Body of pancreas (tissue), 4 donors: ENCODE data around the gene C5orf47.

ENCODE experiments used
- POLR2A ChIP-seq, 3 donors: fragments of 450-650 bp; IDR thresholded peaks; one replicate each; pipeline ENCODE4 v1.6.1; 2016; ENCODE audit warnings: antibody characterized with exemption in 3 of 3, mild to moderate bottlenecking in 2 of 3
- TF ChIP-seq, protein P1 (sequence below), 7 experiments: fragments of 450-650 bp in 4 of 7; fragments of 200-600 bp in 3 of 7; sonication (generic) in 3 of 7; IDR thresholded peaks; one replicate each; pipeline ENCODE4 v1.5.1; 2016 to 2019; ENCODE audit warnings: antibody characterized with exemption in 7 of 7

DNA sequence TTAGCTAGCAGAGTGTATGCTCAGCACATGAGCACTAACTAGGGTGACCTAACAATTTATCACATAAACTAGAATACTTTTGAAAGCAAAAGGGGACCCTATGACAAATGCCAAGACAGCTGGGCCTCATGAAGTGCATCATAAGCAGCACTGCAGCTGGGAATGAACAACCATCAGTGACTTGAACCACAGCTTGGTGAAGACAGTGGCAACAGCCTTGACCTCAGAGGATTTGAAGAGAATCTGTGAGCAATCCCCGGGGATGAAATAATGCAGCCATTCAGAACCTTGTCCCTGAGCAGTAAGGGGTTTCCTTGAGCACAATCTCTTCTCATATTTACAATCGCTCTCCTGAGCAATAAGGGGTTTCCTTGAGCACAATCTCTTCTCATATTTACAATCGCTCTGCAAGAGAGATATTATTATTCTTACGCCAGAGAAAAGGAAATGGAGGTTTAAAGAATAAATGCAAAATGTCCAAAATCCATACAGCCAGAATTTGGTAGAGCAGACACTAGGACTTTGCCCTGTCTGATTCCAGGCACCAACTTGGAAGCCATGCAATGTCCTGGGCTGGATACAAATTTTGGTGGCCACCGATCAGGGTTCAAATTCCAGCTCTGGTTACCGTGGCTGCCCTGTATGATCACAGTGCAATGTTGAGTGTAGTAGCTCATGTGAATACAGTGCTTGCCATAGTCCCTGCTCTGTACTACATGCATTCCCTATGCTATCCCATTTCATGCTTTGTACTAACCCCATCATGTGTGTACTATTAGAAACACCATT is 55.7 kb downstream of the C5orf47 start:
- TF ChIP-seq, protein P1, sequence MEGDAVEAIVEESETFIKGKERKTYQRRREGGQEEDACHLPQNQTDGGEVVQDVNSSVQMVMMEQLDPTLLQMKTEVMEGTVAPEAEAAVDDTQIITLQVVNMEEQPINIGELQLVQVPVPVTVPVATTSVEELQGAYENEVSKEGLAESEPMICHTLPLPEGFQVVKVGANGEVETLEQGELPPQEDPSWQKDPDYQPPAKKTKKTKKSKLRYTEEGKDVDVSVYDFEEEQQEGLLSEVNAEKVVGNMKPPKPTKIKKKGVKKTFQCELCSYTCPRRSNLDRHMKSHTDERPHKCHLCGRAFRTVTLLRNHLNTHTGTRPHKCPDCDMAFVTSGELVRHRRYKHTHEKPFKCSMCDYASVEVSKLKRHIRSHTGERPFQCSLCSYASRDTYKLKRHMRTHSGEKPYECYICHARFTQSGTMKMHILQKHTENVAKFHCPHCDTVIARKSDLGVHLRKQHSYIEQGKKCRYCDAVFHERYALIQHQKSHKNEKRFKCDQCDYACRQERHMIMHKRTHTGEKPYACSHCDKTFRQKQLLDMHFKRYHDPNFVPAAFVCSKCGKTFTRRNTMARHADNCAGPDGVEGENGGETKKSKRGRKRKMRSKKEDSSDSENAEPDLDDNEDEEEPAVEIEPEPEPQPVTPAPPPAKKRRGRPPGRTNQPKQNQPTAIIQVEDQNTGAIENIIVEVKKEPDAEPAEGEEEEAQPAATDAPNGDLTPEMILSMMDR (IDR thresholded peaks at IDR 0.05), result no peak
- TF ChIP-seq POLR2A (IDR thresholded peaks at IDR 0.05), result no peak
